ENCODE results near the gene ATF3.

Gene ATF3

DNA sequence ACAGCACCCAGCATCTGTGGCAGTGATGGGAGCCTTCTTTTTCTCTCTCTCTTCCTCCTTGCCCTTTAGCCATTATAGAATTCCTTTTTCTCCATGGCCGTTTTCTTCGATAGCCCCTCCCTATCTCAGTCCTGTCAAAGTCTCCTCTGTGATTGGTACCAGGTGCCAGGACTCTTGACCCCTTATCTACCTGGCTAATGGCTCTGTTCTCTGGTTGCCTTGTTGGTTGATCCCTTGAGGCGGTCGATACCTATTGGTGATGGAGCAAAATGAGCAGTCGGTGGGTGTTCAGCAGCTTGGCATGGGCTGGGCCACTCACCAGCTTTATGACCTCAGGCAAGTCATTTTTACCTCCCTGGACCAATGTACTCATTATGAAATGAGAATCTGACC, 2.0 kb downstream of the ATF3 start:
- H3K27ac ChIP-seq (ENCODE audit: low read depth, low read length) = no peak overlapping the region
- TF ChIP-seq EZH2phosphoT487 (IDR thresholded peaks at IDR 0.05; ENCODE audit: borderline replicate concordance, low read length) = no peak
- TF ChIP-seq, protein P1, sequence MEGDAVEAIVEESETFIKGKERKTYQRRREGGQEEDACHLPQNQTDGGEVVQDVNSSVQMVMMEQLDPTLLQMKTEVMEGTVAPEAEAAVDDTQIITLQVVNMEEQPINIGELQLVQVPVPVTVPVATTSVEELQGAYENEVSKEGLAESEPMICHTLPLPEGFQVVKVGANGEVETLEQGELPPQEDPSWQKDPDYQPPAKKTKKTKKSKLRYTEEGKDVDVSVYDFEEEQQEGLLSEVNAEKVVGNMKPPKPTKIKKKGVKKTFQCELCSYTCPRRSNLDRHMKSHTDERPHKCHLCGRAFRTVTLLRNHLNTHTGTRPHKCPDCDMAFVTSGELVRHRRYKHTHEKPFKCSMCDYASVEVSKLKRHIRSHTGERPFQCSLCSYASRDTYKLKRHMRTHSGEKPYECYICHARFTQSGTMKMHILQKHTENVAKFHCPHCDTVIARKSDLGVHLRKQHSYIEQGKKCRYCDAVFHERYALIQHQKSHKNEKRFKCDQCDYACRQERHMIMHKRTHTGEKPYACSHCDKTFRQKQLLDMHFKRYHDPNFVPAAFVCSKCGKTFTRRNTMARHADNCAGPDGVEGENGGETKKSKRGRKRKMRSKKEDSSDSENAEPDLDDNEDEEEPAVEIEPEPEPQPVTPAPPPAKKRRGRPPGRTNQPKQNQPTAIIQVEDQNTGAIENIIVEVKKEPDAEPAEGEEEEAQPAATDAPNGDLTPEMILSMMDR (IDR thresholded peaks at IDR 0.05; ENCODE audit: low read depth, low read length, poor library complexity, severe bottlenecking) = no peak
- peaks cover 66% of the 10 kb centered on the region for H3K27me3 ChIP-seq (ENCODE audit: control insufficient read depth, low read length)
- peaks cover 20% of the 10 kb centered on the region for H3K4me1 ChIP-seq (ENCODE audit: control insufficient read depth, low read length)
- no peak overlapping the region for H3K4me2 ChIP-seq (ENCODE audit: low read length)
- no peak overlapping the region for H3K4me3 ChIP-seq (ENCODE audit: low read length)
- no peaks in the 10 kb centered on the region for H3F3A ChIP-seq (ENCODE audit: control insufficient read depth, insufficient read depth)
- H4K20me1 ChIP-seq (ENCODE audit: control insufficient read depth, insufficient read depth, low read depth, low read length) = peaks cover 3% of the 10 kb centered on the region; the same call in 1 of the 2 replicates
- H3K79me2 ChIP-seq (ENCODE audit: control insufficient read depth, low read length) = no peaks in the 10 kb centered on the region
- H3K36me3 ChIP-seq (ENCODE audit: control insufficient read depth, low read length) = no peaks in the 10 kb centered on the region
- H3K9me2 ChIP-seq (replicated peaks; ENCODE audit: control insufficient read depth, low read length) = no peaks in the 10 kb centered on the region
- H3K9me3 ChIP-seq (ENCODE audit: control insufficient read depth, insufficient read depth, low read length) = no peaks in the 10 kb centered on the region

DNA sequence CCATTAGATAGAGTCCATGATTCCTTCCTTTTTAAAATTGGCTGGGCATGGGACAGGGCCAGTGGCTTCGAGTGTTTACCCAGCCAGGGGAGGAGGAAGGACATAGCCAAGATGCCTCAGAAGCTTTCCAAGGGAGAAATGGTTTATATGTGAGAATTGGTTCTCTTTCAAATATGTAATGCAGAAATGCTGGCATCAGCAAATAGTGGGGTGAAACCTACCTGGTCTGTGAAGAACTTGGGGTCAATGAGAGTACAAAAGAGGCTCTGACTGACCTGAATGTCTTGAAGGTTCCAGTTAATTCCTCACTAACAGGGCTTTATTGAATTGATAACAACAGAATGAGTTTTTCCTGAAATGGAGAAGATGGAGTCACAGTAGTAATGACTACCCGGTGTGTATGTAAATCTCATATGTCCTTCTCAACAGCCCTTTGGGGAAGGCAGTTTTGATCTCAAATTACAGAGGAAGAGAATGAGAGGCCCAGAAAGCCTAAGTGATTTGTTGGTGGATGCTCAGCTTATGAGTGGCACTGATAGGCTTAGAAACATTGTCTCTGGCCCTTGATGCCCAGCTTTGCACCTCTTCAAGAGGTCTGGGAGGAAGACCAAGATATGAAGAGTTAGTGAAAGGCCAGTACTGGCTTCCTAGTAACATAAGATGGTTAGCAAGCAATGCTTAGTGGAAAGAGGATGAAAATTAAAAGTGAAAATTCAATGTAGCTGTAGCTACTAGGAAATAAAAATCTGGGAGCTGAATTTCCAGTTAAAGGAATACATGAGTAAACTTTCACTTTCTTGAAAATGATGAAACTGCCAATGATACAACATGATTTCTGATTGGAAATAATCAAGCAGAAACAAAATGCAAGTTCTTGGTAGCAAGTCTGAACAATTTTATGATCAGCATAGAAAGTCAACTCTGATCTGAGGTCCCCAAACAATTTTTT, 2.7 kb downstream of the ATF3 start:
- H3K9me3 ChIP-seq (ENCODE audit: control insufficient read depth, insufficient read depth, low read length) = no peaks in the 10 kb centered on the region
- TF ChIP-seq, protein P1 (IDR thresholded peaks at IDR 0.05; ENCODE audit: low read depth, low read length, poor library complexity, severe bottlenecking) = no peak
- TF ChIP-seq EZH2phosphoT487 (IDR thresholded peaks at IDR 0.05; ENCODE audit: borderline replicate concordance, low read length) = no peak
- H3K9me2 ChIP-seq (replicated peaks; ENCODE audit: control insufficient read depth, low read length) = no peaks in the 10 kb centered on the region
- no peaks in the 10 kb centered on the region for H3K79me2 ChIP-seq (ENCODE audit: control insufficient read depth, low read length)
- peaks cover 59% of the 10 kb centered on the region for H3K27me3 ChIP-seq (ENCODE audit: control insufficient read depth, low read length)
- H4K20me1 ChIP-seq (ENCODE audit: control insufficient read depth, insufficient read depth, low read depth, low read length) = peaks cover 3% of the 10 kb centered on the region; the same call in 1 of the 2 replicates
- no peaks in the 10 kb centered on the region for H3F3A ChIP-seq (ENCODE audit: control insufficient read depth, insufficient read depth)
- no peak overlapping the region for H3K27ac ChIP-seq (ENCODE audit: low read depth, low read length)
- no peak overlapping the region for H3K4me2 ChIP-seq (ENCODE audit: low read length)
- no peak overlapping the region for H3K4me3 ChIP-seq (ENCODE audit: low read length)
- H3K36me3 ChIP-seq (ENCODE audit: control insufficient read depth, low read length) = no peaks in the 10 kb centered on the region
- peaks cover 20% of the 10 kb centered on the region for H3K4me1 ChIP-seq (ENCODE audit: control insufficient read depth, low read length)

DNA sequence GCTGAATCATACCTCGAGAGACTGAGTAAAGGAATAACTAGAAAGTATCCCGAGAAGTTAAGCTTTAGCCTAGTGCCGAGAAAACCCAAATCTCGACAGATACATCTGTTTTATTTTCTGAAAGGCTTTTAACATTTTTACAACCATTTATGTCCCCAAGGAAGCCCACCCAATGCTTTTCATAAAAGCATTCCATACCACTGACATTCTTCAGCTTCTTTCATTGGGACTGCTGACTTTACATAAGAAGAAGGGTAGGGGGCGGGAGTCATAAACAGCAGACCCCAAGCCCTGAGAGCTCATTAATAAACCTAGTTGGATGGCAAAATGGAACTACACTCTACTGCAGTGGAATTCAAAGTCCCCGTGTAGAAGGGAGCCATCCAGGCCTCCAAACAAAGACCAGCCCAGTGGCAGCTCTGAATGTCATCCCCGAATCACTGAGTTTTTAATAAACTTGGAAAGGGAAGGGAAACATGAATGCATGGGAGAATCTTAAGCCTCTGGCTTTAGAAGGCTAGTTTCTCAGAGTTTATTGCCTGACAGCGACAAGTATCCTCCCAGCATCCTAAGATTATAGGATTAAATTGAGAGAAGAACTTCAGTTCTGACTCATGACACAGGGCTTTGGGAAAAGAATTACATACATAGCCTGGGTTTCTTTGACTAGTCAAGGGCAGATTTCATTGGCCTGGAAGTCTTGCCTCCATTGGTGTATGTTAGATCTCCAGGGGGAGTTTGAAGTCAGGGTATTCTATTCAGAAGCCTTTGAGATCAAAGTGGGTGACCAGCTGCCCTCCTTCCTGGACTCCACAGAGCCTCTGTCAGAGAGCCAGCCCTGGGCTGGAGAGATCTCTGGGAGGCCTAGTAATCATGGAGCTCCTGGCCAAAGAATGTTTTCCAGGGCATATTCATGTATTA, 3.7 kb downstream of the ATF3 start:
- no peak for TF ChIP-seq EZH2phosphoT487 (IDR thresholded peaks at IDR 0.05; ENCODE audit: borderline replicate concordance, low read length)
- TF ChIP-seq, protein P1 (IDR thresholded peaks at IDR 0.05; ENCODE audit: low read depth, low read length, poor library complexity, severe bottlenecking) = no peak
- peaks cover 49% of the 10 kb centered on the region for H3K27me3 ChIP-seq (ENCODE audit: control insufficient read depth, low read length)
- H3K4me2 ChIP-seq (ENCODE audit: low read length) = no peak overlapping the region
- no peak overlapping the region for H3K27ac ChIP-seq (ENCODE audit: low read depth, low read length)
- H3K9me3 ChIP-seq (ENCODE audit: control insufficient read depth, insufficient read depth, low read length) = no peaks in the 10 kb centered on the region
- H4K20me1 ChIP-seq (ENCODE audit: control insufficient read depth, insufficient read depth, low read depth, low read length) = peaks cover 3% of the 10 kb centered on the region; the same call in 1 of the 2 replicates
- H3K9me2 ChIP-seq (replicated peaks; ENCODE audit: control insufficient read depth, low read length) = no peaks in the 10 kb centered on the region
- H3K4me3 ChIP-seq (ENCODE audit: low read length) = no peak overlapping the region
- H3K79me2 ChIP-seq (ENCODE audit: control insufficient read depth, low read length) = no peaks in the 10 kb centered on the region
- H3K36me3 ChIP-seq (ENCODE audit: control insufficient read depth, low read length) = no peaks in the 10 kb centered on the region
- H3K4me1 ChIP-seq (ENCODE audit: control insufficient read depth, low read length) = peaks cover 17% of the 10 kb centered on the region
- no peaks in the 10 kb centered on the region for H3F3A ChIP-seq (ENCODE audit: control insufficient read depth, insufficient read depth)
